GM21619 (cell line): ENCODE results near the gene MAOA.
"Not testable (repeated sequence)": the region's sequence is repeated elsewhere in the genome, so short reads cannot be mapped to it uniquely, and the experiment has no call there.

ENCODE experiments used
- ATAC-seq: cut with Tn5 transposase; IDR thresholded peaks from one replicate; pipeline ENCODE4 v1.9.1; 2021; ENCODE audit not compliant: unreplicated experiment

Gene MAOA

GRCh38 chrX:43661521-43662240 is 5.6 kb downstream of the MAOA start:
- ATAC-seq, result no peak

GRCh38 chrX:43663173-43663572 is 7.1 kb downstream of the MAOA start:
- ATAC-seq, result no peak

GRCh38 chrX:43664258-43664657 is 8.2 kb downstream of the MAOA start:
- no peak for ATAC-seq

GRCh38 chrX:43664708-43665107 is 8.6 kb downstream of the MAOA start:
- no peak for ATAC-seq

GRCh38 chrX:43666311-43666912 is 10.3 kb downstream of the MAOA start:
- ATAC-seq, result no peak

GRCh38 chrX:43675965-43676628 is 20.0 kb downstream of the MAOA start:
- ATAC-seq, result not testable (repeated sequence)

GRCh38 chrX:43676971-43677572 is 21.0 kb downstream of the MAOA start:
- ATAC-seq, result no peak

- ATAC-seq, result no peak
Measured at GRCh38 chrX:43677993-43678392, 21.9 kb downstream of the MAOA start.

GRCh38 chrX:43679058-43679457 is 23.0 kb downstream of the MAOA start:
- ATAC-seq, result no peak

GRCh38 chrX:43679778-43680177 is 23.7 kb downstream of the MAOA start:
- ATAC-seq, result no peak

- ATAC-seq, result no peak
Measured at GRCh38 chrX:43682726-43683125, 26.6 kb downstream of the MAOA start.

- no peak for ATAC-seq
Measured at GRCh38 chrX:43685221-43685620, 29.1 kb downstream of the MAOA start.

GRCh38 chrX:43688586-43688985 is 32.5 kb downstream of the MAOA start:
- no peak for ATAC-seq

GRCh38 chrX:43693602-43694406 is 37.7 kb downstream of the MAOA start:
- no peak for ATAC-seq

GRCh38 chrX:43699475-43699874 is 43.4 kb downstream of the MAOA start:
- ATAC-seq, result no peak

- ATAC-seq, result no peak
Measured at GRCh38 chrX:43702079-43702524, 46.0 kb downstream of the MAOA start.

- no peak for ATAC-seq
Measured at GRCh38 chrX:43702660-43703059, 46.6 kb downstream of the MAOA start.

GRCh38 chrX:43703211-43703791 is 47.2 kb downstream of the MAOA start:
- ATAC-seq, result no peak

- ATAC-seq, result no peak
Measured at GRCh38 chrX:43706786-43707370, 50.8 kb downstream of the MAOA start.
